SK-N-SH (cell line): ENCODE results near the gene FOXP2. TPM values are rescaled to one million over a fixed set of nuclear protein-coding genes. Genes with fewer than 3 reads are reported as not detected.

ENCODE experiments used
- CTCF ChIA-PET: fragments of 300-600, 350-600 bp; formaldehyde crosslinking; extraction: SDS; loops from one replicate; lab custom pipeline; 2021; lab: Yijun Ruan, JAX
- POLR2A ChIA-PET: fragments of 350-600 bp; sonication (Branson Sonifier 250); formaldehyde crosslinking; extraction: SDS; loops from one replicate; lab custom pipeline; 2020; ENCODE audit warnings: antibody characterized with exemption, inconsistent platforms; lab: Yijun Ruan, JAX
- DNase-seq: peaks from one replicate; pipeline ENCODE4 v3.0.0; 2012
- H2AFZ ChIP-seq: fragments of 200-600 bp; sonication (generic); 2 replicates; pipeline ENCODE4 v1.8.1; 2016; ENCODE audit warnings: antibody characterized with exemption, mild to moderate bottlenecking, low read depth
- H3F3A ChIP-seq: fragments of 200-600 bp; sonication (generic); replicated peaks from 2 replicates; pipeline ENCODE3; 2016; ENCODE audit warnings: antibody characterized with exemption, mild to moderate bottlenecking; ENCODE audit not compliant: insufficient read depth
- H3K27ac ChIP-seq, 2 experiments: fragments of 200-500 bp in 1 of 2; fragments of 200-600 bp in 1 of 2; sonication (Bioruptor generic) in 1 of 2; sonication (generic), shearing (Covaris generic) in 1 of 2; 2 replicates each; pipeline versions ENCODE4 v1.5.1 to v1.6.1; 2014 to 2016; ENCODE audit warnings: low read depth in 2 of 2, inconsistent platforms in 1 of 2, low read length in 1 of 2, mild to moderate bottlenecking in 1 of 2, mixed read lengths in 1 of 2
- H3K27me3 ChIP-seq: fragments of 200-600 bp; sonication (generic), shearing (Covaris generic); 2 replicates; pipeline ENCODE4 v1.6.1; 2016; ENCODE audit warnings: mixed run types; ENCODE audit not compliant: insufficient read depth
- H3K36me3 ChIP-seq, 2 experiments: fragments of 200-500 bp in 1 of 2; fragments of 200-600 bp in 1 of 2; sonication (Bioruptor generic) in 1 of 2; sonication (generic) in 1 of 2; replicated peaks in 1 of 2; 2 replicates each; pipeline versions ENCODE3 to v1.5.1; 2014 to 2016; ENCODE audit warnings: low read length in 1 of 2, mild to moderate bottlenecking in 1 of 2; ENCODE audit not compliant: insufficient read depth in 2 of 2, control insufficient read depth in 1 of 2
- H3K4me1 ChIP-seq, 2 experiments: fragments of 200-500 bp in 1 of 2; fragments of 200-600 bp in 1 of 2; sonication (Bioruptor generic) in 1 of 2; sonication (generic), shearing (Covaris generic) in 1 of 2; 2 replicates each; pipeline versions ENCODE4 v1.5.1 to v1.6.1; 2014 to 2016; ENCODE audit warnings: low read depth in 1 of 2, low read length in 1 of 2, mixed run types in 1 of 2; ENCODE audit not compliant: insufficient read depth in 2 of 2, control insufficient read depth in 1 of 2
- H3K4me2 ChIP-seq: fragments of 200-600 bp; sonication (generic), shearing (Covaris generic); 2 replicates; pipeline ENCODE4 v1.6.1; 2017; ENCODE audit warnings: mixed run types
- H3K4me3 ChIP-seq, 2 experiments: fragments of 200-500 bp in 1 of 2; fragments of 200-600 bp in 1 of 2; sonication (Bioruptor generic) in 1 of 2; sonication (generic), shearing (Covaris generic) in 1 of 2; 2 replicates each; pipeline versions ENCODE4 v1.5.1 to v1.8.1; 2014 to 2016; ENCODE audit warnings: low read depth in 2 of 2, inconsistent platforms in 1 of 2, low read length in 1 of 2, mild to moderate bottlenecking in 1 of 2, mixed read lengths in 1 of 2, moderate library complexity in 1 of 2
- H3K79me2 ChIP-seq: fragments of 200-600 bp; sonication (generic); 2 replicates; pipeline ENCODE4 v1.8.1; 2017; ENCODE audit warnings: mild to moderate bottlenecking; ENCODE audit not compliant: insufficient read depth
- H3K9ac ChIP-seq: fragments of 200-600 bp; sonication (generic); 2 replicates; pipeline ENCODE4 v1.6.1; 2017; ENCODE audit warnings: mixed run types
- H3K9me2 ChIP-seq: fragments of 200-600 bp; sonication (generic); 2 replicates; pipeline ENCODE4 v1.6.1; 2017; ENCODE audit warnings: mixed run types
- H3K9me3 ChIP-seq: fragments of 200-600 bp; sonication (generic); 2 replicates; pipeline ENCODE4 v1.6.1; 2017; ENCODE audit warnings: mixed run types, mild to moderate bottlenecking, moderate library complexity
- H4K20me1 ChIP-seq: fragments of 200-600 bp; sonication (generic); 2 replicates; pipeline ENCODE4 v1.6.1; 2017; ENCODE audit warnings: mild to moderate bottlenecking, mixed run types; ENCODE audit not compliant: insufficient read depth
- FOSL2 ChIP-seq: IDR thresholded peaks from 2 replicates; pipeline ENCODE4 v1.4.0; 2012; ENCODE audit warnings: low read depth, mild to moderate bottlenecking, moderate library complexity, borderline replicate concordance
- GATA2 ChIP-seq: sonication (generic); formaldehyde crosslinking; IDR thresholded peaks from 2 replicates; pipeline ENCODE4 v1.5.0; 2020; ENCODE audit warnings: mild to moderate bottlenecking, missing genetic modification reagents
- JUND ChIP-seq: IDR thresholded peaks from 2 replicates; pipeline ENCODE4 v1.4.0; 2012
- MEF2A ChIP-seq: IDR thresholded peaks from 2 replicates; pipeline ENCODE4 v1.4.0; 2012; ENCODE audit warnings: low read depth, borderline replicate concordance
- NFIC ChIP-seq: IDR thresholded peaks from 2 replicates; pipeline ENCODE4 v1.4.0; 2012; ENCODE audit warnings: borderline replicate concordance
- NRF1 ChIP-seq: IDR thresholded peaks from 2 replicates; pipeline ENCODE4 v1.6.1; 2012; ENCODE audit warnings: low read depth, mild to moderate bottlenecking, low read length
- POLR2AphosphoS5 ChIP-seq: IDR thresholded peaks from 2 replicates; pipeline ENCODE4 v1.6.1; 2012; ENCODE audit warnings: low read depth, low read length
- RCOR1 ChIP-seq: fragments of 150-350 bp; IDR thresholded peaks from 2 replicates; pipeline ENCODE4 v1.6.1; 2017; ENCODE audit warnings: antibody characterized with exemption, low read length
- REST ChIP-seq: IDR thresholded peaks from 2 replicates; pipeline ENCODE4 v1.6.1; 2012; ENCODE audit warnings: mild to moderate bottlenecking, low read depth, low read length, moderate library complexity
- RFX5 ChIP-seq: IDR thresholded peaks from 2 replicates; pipeline ENCODE4 v1.6.1; 2012; ENCODE audit warnings: mild to moderate bottlenecking, improper control_type of control experiment, low read length
- RXRA ChIP-seq: IDR thresholded peaks from 2 replicates; pipeline ENCODE4 v1.4.0; 2012; ENCODE audit warnings: low read depth, mild to moderate bottlenecking, borderline replicate concordance
- TEAD4 ChIP-seq: IDR thresholded peaks from 2 replicates; pipeline ENCODE4 v1.4.0; 2012; ENCODE audit warnings: mild to moderate bottlenecking, borderline replicate concordance; ENCODE audit not compliant: insufficient read depth
- YY1 ChIP-seq: IDR thresholded peaks from 2 replicates; pipeline ENCODE4 v1.4.0; 2012; ENCODE audit warnings: low read depth, mild to moderate bottlenecking
- WGBS: methylation state at CpG from one replicate; pipeline ENCODE4 v1.1.6; 2017; ENCODE audit warnings: low lambda C conversion rate; 5-methylcytosine and 5-hydroxymethylcytosine counted together
- polyA plus RNA-seq, 3 experiments: library from polyadenylated mRNA; depleted of rRNA; stranded (reverse); fragments of >200 nt; gene quantifications; 2 replicates each; pipeline ENCODE4 v1.2.3, GENCODE V29; 2012
- TF ChIP-seq, protein P1 (sequence below): IDR thresholded peaks from 2 replicates; pipeline ENCODE4; 2012
- TF ChIP-seq, protein P2 (sequence below): fragments of 150-350 bp; IDR thresholded peaks from 2 replicates; pipeline ENCODE4 v1.6.1; 2016; ENCODE audit warnings: mild to moderate bottlenecking, low read depth, low read length
- TF ChIP-seq, protein P3 (sequence below): fragments of 150-350 bp; IDR thresholded peaks from 2 replicates; pipeline ENCODE4 v1.6.1; 2017; ENCODE audit warnings: antibody characterized with exemption, low read length, low read depth, borderline replicate concordance

The FOXP2 gene
- polyA plus RNA-seq, 1 of the 3 experiments (the other 2 are of a cell fraction): not detected

DNA sequence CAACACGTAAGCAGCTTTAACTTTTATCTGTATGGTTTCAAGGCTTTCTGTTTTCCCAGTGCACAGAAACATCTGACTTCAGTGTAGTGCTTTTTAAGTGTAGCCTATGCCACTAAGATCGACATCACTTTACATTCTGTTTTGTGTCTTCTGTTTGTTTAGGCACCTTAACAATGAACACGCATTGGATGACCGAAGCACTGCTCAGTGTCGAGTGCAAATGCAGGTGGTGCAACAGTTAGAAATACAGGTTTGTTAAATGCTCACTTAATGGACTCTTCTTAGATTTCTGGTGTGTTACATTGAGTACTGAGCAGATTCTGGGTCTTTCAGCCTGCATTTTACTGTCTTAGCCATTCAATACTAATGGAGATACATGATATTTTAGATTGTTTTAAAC is 237.4 kb downstream of the FOXP2 start:
- no peaks in the 10 kb centered on the region for H4K20me1 ChIP-seq
- no peaks in the 10 kb centered on the region for H3K79me2 ChIP-seq
- H3K36me3 ChIP-seq: no peaks in the 10 kb centered on the region
- DNase-seq: no peak
- no peak overlapping the region for H3K9ac ChIP-seq
- no peaks in the 10 kb centered on the region for H3K9me3 ChIP-seq
- no peak overlapping the region for H3K4me3 ChIP-seq
- no peaks in the 10 kb centered on the region for H3K9me2 ChIP-seq
- no peak for TF ChIP-seq POLR2AphosphoS5
- TF ChIP-seq, protein P1, sequence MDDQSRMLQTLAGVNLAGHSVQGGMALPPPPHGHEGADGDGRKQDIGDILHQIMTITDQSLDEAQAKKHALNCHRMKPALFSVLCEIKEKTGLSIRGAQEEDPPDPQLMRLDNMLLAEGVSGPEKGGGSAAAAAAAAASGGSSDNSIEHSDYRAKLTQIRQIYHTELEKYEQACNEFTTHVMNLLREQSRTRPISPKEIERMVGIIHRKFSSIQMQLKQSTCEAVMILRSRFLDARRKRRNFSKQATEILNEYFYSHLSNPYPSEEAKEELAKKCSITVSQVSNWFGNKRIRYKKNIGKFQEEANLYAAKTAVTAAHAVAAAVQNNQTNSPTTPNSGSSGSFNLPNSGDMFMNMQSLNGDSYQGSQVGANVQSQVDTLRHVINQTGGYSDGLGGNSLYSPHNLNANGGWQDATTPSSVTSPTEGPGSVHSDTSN: no peak
- no peak for TF ChIP-seq NFIC
- no peak for TF ChIP-seq RCOR1
- TF ChIP-seq RFX5: no peak
- TF ChIP-seq YY1: no peak
- no peak for TF ChIP-seq MEF2A
- TF ChIP-seq REST: no peak
- no peak for TF ChIP-seq FOSL2
- no peak for TF ChIP-seq TEAD4
- no peak for TF ChIP-seq RXRA
- TF ChIP-seq, protein P2, sequence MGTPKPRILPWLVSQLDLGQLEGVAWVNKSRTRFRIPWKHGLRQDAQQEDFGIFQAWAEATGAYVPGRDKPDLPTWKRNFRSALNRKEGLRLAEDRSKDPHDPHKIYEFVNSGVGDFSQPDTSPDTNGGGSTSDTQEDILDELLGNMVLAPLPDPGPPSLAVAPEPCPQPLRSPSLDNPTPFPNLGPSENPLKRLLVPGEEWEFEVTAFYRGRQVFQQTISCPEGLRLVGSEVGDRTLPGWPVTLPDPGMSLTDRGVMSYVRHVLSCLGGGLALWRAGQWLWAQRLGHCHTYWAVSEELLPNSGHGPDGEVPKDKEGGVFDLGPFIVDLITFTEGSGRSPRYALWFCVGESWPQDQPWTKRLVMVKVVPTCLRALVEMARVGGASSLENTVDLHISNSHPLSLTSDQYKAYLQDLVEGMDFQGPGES: no peak
- TF ChIP-seq, protein P3, sequence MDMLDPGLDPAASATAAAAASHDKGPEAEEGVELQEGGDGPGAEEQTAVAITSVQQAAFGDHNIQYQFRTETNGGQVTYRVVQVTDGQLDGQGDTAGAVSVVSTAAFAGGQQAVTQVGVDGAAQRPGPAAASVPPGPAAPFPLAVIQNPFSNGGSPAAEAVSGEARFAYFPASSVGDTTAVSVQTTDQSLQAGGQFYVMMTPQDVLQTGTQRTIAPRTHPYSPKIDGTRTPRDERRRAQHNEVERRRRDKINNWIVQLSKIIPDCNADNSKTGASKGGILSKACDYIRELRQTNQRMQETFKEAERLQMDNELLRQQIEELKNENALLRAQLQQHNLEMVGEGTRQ: no peak
- TF ChIP-seq JUND: no peak
- TF ChIP-seq NRF1: no peak
- no peak for TF ChIP-seq GATA2
- TF ChIP-seq, all 33 proteins: peak for 0
- ChIA-PET POLR2A (no interaction called here), CTCF (no interaction called here)
- WGBS: 35% methylated on average over 5 of the region's 5 CpGs
- no peak overlapping the region for H2AFZ ChIP-seq
- H3K27me3 ChIP-seq: no peaks in the 10 kb centered on the region
- no peak overlapping the region for H3K27ac ChIP-seq
- no peaks in the 10 kb centered on the region; a peak in 1 of 4 replicates for H3K4me1 ChIP-seq
- H3K4me2 ChIP-seq: no peak overlapping the region
- no peaks in the 10 kb centered on the region for H3F3A ChIP-seq
